NB4 (cell line): ENCODE data around the gene SNX32.
A peak's percentile ranks its signal among the peaks of the same experiment; 100 is the strongest.

Experiments used
- DNase-seq: peaks from one replicate; pipeline ENCODE4 v3.0.0; 2010; ENCODE audit warnings: low read depth
- H3K4me3 ChIP-seq: one replicate; pipeline ENCODE4 v1.5.1; 2011; ENCODE audit warnings: mild to moderate bottlenecking, low read depth, low read length, moderate library complexity
- CTCF ChIP-seq: IDR thresholded peaks from one replicate; pipeline ENCODE4 v1.5.1; 2012; ENCODE audit warnings: low read depth, low read length
- MAX ChIP-seq: IDR thresholded peaks from 2 replicates; pipeline ENCODE4 v1.6.1; 2011; ENCODE audit warnings: low read depth, low read length
- MYC ChIP-seq: IDR thresholded peaks from 2 replicates; pipeline ENCODE4 v1.6.1; 2011; ENCODE audit warnings: low read depth, low read length
- POLR2A ChIP-seq: IDR thresholded peaks from 2 replicates; pipeline ENCODE4 v1.6.1; 2011; ENCODE audit warnings: mild to moderate bottlenecking; ENCODE audit not compliant: insufficient read length; ENCODE audit errors: extremely low read depth

Gene SNX32

GRCh38 chr11:65866509-65867283 is 32.9 kb downstream of the SNX32 start:
- H3K4me3 ChIP-seq, result peak overlapping the region; percentile 42
- no peak for TF ChIP-seq CTCF
- DNase-seq, result no peak

GRCh38 chr11:65867284-65868071 is 33.7 kb downstream of the SNX32 start:
- peak overlapping the region; percentile 42 for H3K4me3 ChIP-seq
- DNase-seq, result peak; percentile 82
- TF ChIP-seq MAX (peak; percentile 18), CTCF (no peak), POLR2A (peak; percentile 73), MYC (0 out of 2 replicates have a peak, but pooled peaks have one; percentile 36)

GRCh38 chr11:65868076-65868667 is 34.4 kb downstream of the SNX32 start:
- H3K4me3 ChIP-seq, result no peak overlapping the region
- TF ChIP-seq MYC (no peak), MAX (no peak), CTCF (no peak), POLR2A (no peak)
- DNase-seq, result peak; percentile 65

- DNase-seq, result no peak
- TF ChIP-seq MYC, result no peak
- no peak for TF ChIP-seq MAX
- no peak for TF ChIP-seq POLR2A
- no peak for TF ChIP-seq CTCF
- no peak overlapping the region for H3K4me3 ChIP-seq
These were observed 35.1 kb downstream of the SNX32 start for GRCh38 chr11:65868907-65869306.

- TF ChIP-seq POLR2A (no peak), MAX (no peak), CTCF (no peak)
- no peak for DNase-seq
- H3K4me3 ChIP-seq, result no peak overlapping the region
These were observed 36.0 kb downstream of the SNX32 start for GRCh38 chr11:65869643-65870306.
